NCI-H524 (cell line): Measurements from ENCODE around the gene CD52.
A peak's percentile ranks its signal among the peaks of the same experiment; 100 is the strongest.
"Not testable (repeated sequence)": the region's sequence is repeated elsewhere in the genome, so short reads cannot be mapped to it uniquely, and the experiment has no call there.

ENCODE experiments used
- DNase-seq, 2 experiments: peaks; one replicate each; lab custom pipeline; 2025; lab: John Stamatoyannopoulos, UW

The CD52 gene

DNA sequence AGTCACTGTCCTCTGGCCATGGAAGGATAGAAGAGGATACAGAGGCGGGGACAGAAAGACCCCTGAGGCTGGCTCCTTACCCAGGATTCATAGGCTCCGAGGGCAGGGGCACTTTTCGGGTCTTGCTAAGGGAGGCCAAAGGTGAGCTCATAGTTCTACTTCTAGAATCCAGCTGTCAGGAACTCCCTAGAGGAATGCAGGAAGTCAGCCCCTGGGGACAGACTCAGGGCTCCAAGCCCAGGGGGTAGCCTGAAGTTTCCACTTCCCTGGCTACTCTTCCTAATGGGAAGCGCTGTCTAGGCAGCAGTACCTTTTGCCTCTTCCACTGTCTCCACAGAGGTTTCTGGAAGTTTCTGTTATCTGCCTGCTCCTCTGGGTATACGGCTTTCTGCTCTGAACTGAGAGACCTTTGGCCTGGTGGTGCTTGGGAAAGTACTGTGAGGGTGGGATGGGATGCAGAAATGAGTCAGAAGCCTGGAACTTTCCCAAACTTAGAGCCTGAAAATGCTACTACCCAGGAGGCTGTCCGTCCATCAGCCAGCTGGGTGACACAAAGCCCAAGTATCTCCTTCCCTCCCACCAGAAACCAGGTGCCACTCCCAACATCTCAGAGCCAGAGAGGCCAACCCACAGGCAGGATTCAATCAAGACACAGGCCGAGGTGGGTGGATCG lies 14.9 kb upstream of the CD52 start:
- no peak for DNase-seq

GRCh38 chr1:26305667-26306289 lies 12.0 kb upstream of the CD52 start:
- DNase-seq, result no peak

- DNase-seq, result peak; percentile 92 to 96
Measured at GRCh38 chr1:26306290-26307229, 11.2 kb upstream of the CD52 start, which contains the start of gene UBXN11. Gene UBXN11 (minus strand): TSS chr1:26306636. CDS start chr1:26302883, 3,753 bp downstream.

DNA sequence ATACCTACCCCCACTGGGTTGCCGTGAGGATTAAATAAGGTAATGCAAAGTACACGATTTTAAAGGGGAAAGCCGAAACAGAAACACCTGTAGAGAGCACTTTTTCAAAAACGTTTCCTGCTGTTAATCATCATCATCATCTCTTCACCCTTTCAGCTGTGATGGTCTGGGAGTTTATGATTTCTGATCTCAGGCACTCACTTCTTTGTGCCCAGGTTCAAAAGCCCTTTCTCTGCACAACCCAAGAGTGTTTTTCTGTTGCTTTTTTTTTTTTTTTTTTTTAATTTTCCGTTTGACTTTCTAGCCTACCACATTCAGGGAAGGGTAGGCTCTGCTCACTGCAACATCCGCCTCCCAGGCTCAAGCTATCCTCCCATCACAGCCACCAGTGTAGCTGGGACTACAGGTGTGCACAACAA lies 10.4 kb upstream of the CD52 start:
- no peak for DNase-seq

DNA sequence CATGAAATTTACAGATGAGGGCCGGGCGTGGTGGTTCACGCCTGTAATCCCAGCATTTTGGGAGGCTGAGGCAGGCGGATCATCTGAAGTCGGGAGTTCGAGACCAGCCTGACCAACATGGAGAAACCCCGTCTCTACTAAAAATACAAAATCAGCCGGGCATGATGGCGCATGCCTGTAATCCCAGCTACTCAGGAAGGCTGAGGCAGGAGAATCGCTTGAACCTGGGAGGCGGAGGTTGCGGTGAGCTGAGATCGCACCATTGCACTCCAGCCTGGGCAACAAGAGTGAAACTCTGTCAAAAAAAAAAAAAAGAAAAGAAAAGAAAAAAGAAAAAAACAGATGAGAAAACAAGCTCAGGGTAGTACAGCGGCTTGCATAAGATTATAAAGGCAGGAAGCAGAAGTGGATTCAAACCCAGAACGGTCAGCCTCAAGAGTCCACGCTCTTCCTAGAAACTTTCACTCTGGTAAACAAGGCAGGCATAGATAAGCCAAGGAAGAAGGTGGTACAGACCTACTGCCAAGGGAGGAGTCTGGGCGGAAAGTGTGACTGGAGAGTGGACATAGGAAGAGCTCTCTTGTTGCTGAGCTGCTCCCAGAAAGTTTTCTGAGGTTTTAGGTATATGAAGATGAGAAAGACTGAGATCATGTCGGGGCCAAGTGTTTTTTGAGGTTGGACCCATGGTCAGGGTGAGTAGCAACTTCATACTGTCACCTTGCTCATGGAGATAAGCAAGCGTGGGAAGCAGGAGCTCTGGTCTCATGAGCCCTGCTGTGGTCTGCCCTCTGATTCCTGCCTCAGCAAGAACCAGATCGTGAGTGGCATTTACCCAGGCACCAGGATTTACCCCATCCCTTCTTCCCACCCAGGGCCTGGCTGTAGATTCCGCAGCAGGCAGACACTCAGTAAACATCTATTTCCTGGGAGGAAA lies 9.5 kb upstream of the CD52 start:
- DNase-seq, result not testable (repeated sequence)

- no peak for DNase-seq
Measured at GRCh38 chr1:26314501-26314900, 3.3 kb upstream of the CD52 start.

DNA sequence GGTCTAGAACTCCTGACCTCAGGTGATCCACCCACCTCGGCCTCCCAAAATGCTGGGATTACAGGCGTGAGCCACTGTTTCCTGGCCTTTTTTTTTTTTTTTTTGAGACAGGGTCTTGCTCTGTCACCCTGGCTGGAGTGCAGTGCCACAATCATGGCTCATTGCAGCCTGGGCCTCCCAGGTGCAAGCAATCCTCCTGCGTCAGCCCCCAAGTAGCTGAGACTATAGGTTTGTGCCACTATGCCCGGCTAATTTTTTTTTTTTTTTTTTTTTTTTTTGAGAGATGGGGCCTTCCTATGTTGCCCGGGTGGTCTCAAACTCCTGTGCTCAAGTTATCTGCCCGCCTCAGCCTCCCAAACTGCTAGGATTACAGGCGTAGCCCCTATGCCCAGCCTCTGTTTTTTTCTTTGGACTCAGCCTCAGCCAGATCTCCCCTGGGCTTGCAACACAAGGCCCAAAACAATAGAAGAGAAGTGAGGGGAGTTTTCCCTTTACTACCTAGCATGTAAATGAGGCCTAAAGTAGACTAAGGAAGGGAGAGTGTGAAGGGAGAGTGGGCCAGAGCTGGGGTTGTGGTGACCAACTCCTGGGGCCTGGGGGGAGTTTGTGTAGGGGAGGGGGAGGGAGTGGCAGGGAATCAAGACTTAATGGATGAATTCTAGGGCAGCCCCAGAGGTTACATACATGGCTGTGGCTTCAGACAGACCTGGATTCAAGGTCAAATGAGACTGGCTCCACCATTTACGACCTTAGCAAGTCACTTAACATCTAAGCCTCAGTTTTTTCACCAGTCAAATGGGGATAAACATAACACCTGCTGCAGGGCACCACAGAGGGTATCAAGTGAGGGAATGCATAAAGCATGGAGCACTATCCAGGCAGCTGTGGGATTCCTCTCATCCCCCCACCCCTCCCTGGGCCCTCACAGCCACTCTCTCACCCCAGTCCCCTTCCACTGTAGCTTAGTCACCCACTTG lies 1.6 kb upstream of the CD52 start:
- DNase-seq, result no peak

DNA sequence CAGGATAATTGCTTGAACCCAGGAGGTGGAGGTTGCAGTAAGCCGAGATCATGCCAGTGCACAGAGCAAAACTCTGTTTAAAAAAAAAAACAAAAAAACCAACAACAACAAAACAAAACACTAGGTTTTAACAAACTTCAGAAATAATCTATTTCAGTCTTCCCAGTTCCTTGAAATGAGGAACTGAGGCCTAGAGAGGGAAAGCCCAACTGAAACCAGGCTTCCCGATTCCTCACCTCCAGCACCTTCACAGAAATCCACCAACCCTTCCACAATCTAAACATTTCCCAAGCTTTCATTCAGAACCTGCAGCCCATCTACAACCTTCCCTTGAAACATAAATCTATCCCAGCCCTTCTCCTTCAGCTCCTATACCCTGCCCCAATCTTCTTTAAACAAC lies 612 bp upstream of the CD52 start:
- no peak for DNase-seq

GRCh38 chr1:26318338-26319064 lies 743 bp downstream of the CD52 start:
- peak in 1 of 2 experiments; percentile 47 for DNase-seq

DNA sequence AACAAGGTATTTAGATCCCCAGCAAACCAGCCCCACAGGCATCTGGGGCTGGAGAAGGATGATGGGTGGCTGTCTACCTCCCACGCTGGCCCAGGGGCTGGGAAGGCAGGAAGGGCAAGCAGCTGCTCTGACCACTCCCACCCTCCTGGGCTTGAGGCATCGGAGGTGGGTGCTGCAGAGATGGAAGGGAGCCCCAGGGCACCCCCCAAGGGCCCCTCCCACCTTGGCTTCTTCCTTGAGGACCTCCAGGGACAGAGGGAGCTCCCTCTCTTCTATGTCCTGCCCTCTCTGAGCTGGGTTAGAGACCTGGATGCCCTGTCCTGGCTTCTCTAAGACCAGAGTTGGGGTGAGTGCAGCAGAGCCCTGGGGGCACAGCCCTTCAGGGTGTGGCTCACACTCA lies 3.1 kb downstream of the CD52 start:
- no peak for DNase-seq

- DNase-seq, result peak; percentile 48 to 79
Measured at GRCh38 chr1:26321315-26322041, 3.7 kb downstream of the CD52 start.

- DNase-seq, result no peak
Measured at GRCh38 chr1:26322042-26322331, 4.2 kb downstream of the CD52 start.

GRCh38 chr1:26323382-26323781 lies 5.6 kb downstream of the CD52 start:
- no peak for DNase-seq

DNA sequence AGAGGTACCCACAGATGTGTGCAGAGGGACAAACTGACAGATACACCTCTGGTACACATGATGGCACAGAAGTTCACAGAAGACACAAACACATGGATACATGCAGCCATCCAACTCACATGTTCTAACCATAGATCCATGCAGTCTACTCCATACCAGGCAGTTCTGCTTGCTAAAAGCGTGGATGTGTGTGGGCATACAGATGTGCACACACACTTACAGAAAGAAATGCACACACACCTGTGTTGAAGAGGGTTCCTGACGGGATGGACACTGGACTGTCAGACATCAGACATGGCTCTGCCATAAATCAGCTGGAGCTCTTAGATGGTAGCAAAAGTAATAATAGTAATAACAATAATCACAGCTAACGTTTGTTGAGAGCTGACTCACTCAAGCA lies 6.8 kb downstream of the CD52 start:
- no peak for DNase-seq

GRCh38 chr1:26327956-26328362 lies 10.2 kb downstream of the CD52 start:
- DNase-seq, result peak; percentile 12 to 59

DNA sequence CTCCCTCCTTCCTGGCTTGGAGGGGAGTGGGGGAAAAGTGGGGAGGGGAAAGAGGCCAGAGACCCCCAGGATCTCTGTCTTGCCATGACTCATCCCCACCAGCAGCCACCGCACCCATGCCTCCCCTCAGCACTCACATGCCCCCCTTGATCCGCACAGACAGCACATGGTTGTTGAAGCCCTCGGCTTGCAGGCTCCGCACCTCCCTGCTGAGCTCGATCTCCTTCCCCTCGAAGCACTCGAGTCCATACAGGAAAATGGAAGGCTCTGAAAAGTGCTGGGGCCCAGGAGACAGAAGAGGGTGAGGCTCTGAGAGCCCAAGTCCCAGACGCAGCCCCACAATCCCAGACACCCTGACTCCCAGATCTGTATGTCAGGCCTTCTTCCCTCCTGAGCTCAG lies 10.8 kb downstream of the CD52 start:
- DNase-seq, result no peak

- not testable (repeated sequence) for DNase-seq
Measured at GRCh38 chr1:26329380-26329779, 11.6 kb downstream of the CD52 start.

GRCh38 chr1:26330276-26330675 lies 12.5 kb downstream of the CD52 start:
- DNase-seq, result no peak

DNA sequence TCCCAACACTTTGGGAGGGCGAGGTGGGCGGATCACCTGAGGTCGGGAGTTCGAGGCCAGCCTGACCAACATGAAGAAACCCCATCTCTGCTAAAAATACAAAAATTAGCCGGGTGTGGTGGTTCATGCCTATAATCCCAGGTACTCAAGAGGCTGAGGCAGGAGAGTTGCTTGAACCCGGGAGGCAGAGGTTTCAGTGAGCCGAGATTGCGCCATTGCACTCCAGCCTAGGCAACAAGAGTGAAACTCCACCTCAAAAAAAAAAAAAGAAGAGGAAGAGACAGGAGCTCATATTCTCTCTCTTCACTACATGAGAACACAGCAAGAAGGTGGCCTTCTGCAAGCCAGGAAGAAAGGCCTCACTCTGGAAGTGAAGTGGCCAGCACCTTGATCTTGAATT lies 15.6 kb downstream of the CD52 start:
- DNase-seq, result not testable (repeated sequence)
